ENCODE results near the gene ZNF497.

GRCh38 chr19:58374200-58374599 is 11.6 kb upstream of the ZNF497 start:
- TF ChIP-seq CTCF (IDR thresholded peaks at IDR 0.05; ENCODE audit: poor library complexity) (no peak), EZH2 (IDR thresholded peaks at IDR 0.05; ENCODE audit: borderline replicate concordance) (no peak), EZH2phosphoT487 (IDR thresholded peaks at IDR 0.05; ENCODE audit: low read depth, severe bottlenecking, unreplicated experiment) (no peak)

All from hepatocyte (in vitro differentiated cells).